ENCODE data around the gene PADI2.

Gene PADI2

GRCh38 chr1:17112496-17113236 is 6.6 kb downstream of the PADI2 start:
- DNase-seq (ENCODE audit: low read depth in 2 of 2) = no peak

GRCh38 chr1:17112076-17112475 is 7.2 kb downstream of the PADI2 start:
- DNase-seq (ENCODE audit: low read depth in 2 of 2) = no peak

GRCh38 chr1:17110555-17110926 is 8.7 kb downstream of the PADI2 start:
- no peak for DNase-seq (ENCODE audit: low read depth in 2 of 2)

GRCh38 chr1:17109892-17110554 is 9.2 kb downstream of the PADI2 start:
- DNase-seq (ENCODE audit: low read depth in 2 of 2) = no peak

DNA sequence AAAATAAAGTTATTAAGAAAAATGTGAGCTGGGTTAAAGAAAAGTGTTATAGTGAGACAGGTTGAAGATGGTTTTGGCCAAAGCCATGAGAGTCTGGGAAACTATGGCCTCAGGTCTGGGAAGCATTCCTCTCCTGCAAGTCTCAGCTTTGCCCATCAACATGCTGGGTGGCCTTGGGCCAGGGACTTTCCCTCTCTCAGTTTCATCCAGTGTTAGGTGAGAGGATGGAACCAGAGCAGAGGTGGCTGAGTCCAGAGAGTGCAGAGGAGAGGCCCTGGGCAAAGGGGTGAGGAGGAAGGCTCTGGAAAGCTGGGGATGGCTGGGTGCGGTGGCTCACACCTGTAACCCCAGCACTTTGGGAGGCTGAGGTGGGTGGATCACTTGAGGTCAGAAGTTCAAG is 10.5 kb downstream of the PADI2 start:
- DNase-seq (ENCODE audit: low read depth in 2 of 2) = no peak

- DNase-seq (ENCODE audit: low read depth in 2 of 2) = no peak
These were observed 10.9 kb downstream of the PADI2 start for GRCh38 chr1:17108360-17108759.

- DNase-seq (ENCODE audit: low read depth in 2 of 2) = no peak
These were observed 14.5 kb downstream of the PADI2 start for GRCh38 chr1:17104782-17105181.

- no peak for DNase-seq (ENCODE audit: low read depth in 2 of 2)
These were observed 17.0 kb downstream of the PADI2 start for GRCh38 chr1:17102232-17102631.

DNA sequence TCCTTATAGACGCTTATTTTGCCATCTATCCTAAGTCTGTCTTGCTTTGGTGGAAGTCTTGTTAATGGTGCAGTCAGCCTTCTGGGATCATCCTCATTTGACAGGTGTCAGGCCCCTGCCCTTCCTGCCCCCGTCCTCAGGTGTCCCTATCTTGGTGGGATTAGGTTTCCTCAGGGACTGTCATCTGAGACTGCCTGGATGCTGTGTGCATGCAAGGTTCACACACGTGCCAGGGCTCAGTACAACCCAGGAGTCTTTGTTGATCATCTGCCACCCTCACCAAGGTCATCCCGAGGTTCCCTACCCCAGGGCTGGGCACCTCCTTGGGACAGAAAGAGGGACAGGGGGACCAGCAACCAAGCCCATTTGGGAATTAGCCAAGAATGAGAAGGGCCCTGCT is 18.0 kb downstream of the PADI2 start:
- no peak for DNase-seq (ENCODE audit: low read depth in 2 of 2)

DNA sequence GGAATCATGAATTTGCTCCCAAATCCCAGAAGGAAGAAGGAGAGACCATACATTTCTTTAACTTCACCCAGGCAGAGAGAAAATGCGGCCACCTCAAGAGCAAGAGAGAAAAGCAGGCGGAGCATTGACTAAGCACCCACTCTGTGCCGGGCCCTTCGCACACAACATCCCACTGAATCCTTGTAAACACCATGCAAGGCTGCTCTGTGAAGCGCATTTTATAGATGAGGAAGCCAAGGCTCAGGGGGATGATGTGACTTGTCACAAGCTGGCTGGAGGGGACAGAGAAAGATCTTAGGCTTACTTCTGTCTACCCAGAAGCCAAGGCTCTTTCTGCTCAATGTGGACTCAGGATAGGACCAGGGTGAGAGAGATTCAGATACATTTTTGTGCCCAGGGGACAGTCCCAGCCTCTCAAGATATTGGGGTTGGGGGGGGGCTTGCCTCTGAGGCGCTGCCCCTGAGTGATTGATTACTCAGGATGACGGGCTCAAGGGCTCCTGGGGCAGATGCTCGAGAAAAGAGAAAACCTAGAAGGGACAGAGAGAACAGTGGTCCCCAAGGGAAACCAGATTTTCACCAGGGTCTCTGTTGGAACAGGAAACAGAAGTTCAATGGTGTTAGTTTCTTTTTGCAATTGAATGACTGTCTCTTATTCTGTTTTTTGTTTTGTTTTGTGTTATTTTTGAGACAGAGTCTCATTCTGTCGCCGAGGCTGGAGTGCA is 19.5 kb downstream of the PADI2 start:
- DNase-seq (ENCODE audit: low read depth in 2 of 2) = no peak

DNA sequence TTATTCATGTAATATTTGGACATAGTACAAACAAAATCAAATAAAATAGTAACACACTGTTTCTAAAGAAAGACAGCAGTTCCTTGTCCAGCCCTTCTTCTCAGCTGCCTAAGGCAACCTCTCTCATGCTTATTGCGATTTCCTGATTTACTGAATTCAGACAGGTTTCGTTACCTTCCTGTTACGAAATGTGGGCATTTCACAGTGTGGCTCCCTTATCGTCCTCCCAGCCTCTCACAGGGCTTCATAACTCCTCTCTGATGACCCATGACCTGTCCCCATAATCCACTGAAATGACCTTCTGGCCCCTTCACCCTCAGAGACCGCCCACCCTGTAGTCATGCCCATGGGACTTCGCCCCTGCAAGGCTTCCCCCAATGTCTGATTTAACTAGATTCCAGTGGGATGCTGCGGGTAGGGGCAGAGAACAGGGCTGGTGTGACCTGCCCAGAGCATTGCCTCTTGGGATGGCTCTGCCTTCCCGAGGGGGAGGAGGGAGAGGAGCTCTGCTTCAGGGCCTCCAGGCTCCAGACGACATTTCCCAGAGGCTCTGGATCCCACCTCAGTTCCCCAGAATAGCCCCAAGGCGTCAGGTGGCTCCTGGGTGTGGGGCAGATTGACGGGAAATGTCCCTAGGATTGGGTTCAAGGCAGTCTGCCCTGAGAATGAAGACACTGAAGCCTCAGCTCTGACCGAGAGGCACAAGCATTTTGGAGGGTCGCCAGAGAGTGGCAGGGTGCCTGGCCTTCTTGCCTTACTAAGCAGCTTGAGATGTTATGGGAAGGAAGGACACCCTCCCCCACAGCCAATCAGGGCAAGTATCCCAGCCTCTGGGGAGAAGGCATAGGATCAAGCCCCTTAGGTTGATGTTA is 20.6 kb downstream of the PADI2 start:
- DNase-seq (ENCODE audit: low read depth in 2 of 2) = no peak

- DNase-seq (ENCODE audit: low read depth in 2 of 2) = no peak
These were observed 21.5 kb downstream of the PADI2 start for GRCh38 chr1:17097787-17098186.

GRCh38 chr1:17097147-17097546 is 22.1 kb downstream of the PADI2 start:
- no peak for DNase-seq (ENCODE audit: low read depth in 2 of 2)

GRCh38 chr1:17096584-17096983 is 22.7 kb downstream of the PADI2 start:
- DNase-seq (ENCODE audit: low read depth in 2 of 2) = no peak

DNA sequence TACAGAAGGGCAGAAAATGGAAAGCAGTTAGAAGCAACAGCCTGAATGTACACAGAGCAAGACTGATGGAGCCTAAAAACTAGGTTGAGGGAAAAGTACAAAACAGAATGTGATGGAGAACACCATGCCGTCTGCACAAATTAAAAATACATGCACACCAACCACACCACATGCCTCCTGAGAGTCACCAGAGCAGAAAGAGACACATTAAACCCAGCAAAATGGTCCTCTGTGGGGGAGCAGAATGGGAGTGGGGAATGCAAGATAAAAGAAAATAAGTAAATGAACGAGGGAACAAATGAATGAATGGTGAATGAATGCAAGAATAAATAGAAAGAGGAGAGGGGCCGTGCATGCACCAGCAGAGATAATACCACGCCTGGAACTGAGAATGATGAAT is 24.1 kb downstream of the PADI2 start:
- no peak for DNase-seq (ENCODE audit: low read depth in 2 of 2)

- DNase-seq (ENCODE audit: low read depth in 2 of 2) = no peak
These were observed 24.6 kb downstream of the PADI2 start for GRCh38 chr1:17094664-17095063.

GRCh38 chr1:17093822-17094393 is 25.3 kb downstream of the PADI2 start:
- no peak for DNase-seq (ENCODE audit: low read depth in 2 of 2)

- DNase-seq (ENCODE audit: low read depth in 2 of 2) = no peak
These were observed 28.0 kb downstream of the PADI2 start for GRCh38 chr1:17091252-17091651.

DNA sequence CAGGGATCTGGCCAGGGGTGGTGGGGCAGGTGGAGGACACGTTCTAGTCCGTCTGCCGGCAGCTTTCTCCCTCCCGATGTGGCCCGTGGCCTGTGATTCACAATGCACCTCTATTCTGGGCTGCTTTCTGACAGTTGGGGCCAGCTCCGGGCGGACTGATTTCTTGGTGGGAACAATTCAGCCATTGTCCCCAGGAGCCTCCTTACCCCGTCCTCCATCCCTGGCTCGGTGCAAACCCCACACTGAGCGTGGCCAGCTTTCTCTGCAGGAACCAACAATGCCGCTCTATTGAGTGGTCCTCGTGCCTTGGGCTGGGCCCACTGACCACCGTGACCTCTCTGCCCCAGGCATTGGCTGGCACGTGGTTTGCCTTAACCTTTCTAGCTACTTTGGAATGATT is 29.7 kb downstream of the PADI2 start:
- no peak for DNase-seq (ENCODE audit: low read depth in 2 of 2)

DNA sequence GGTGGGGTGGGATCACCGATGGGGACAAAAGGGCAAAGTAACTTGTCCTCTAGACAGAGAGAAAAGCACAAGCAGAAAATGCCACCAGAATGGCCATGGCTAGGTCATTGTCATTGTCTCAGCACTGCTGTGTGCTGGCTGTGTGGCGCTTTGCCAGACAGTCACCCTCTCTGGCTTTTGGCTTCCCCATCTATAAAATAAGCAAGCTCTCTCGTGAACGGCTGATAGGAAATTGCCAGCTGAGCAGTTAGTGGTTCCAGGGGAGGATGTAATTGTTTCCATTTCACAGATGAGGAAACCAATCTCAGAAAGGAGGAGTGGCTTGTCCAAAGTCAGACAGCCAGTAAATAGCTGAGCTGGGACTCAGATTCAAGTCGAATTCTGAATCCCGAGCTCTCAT is 32.5 kb downstream of the PADI2 start:
- no peak for DNase-seq (ENCODE audit: low read depth in 2 of 2)

DNA sequence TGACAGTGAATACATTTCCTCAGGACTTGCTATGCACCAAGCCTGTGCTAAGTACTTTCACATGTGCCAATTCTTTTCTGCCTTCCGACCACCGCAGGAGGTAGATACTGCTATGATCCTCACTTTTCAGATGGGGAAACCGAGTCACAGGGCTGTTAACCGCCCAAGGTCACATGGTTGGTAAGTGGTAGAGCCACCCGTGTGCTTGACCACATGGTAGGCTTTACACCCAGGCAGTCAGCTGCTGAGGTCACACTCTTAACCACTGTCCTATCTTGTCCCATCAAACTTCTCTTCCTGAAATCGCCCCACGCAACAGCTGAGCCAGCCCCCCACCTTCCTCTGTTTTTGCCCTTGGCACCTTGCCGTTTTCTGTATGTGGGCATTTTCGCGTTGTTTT is 34.5 kb downstream of the PADI2 start:
- DNase-seq (ENCODE audit: low read depth in 2 of 2) = no peak

DNA sequence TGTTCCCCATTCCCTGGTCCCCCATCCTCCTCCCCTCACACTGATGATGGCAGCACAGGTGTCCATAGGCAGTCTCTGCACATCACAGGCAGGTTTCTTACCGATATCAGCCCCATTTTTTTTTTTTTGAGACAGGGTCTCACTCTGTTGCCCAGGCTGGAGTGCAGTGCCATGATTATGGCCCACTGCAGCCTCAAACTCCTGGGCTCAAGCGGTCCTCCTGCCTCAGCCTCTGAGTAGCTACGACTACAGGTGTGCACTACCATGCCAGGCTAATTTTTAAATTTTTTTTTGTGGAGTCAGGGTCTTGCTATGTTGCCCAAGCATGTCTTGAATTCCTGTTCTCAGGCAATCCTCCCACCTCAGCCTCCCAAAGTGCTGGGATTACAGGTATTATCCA is 36.5 kb downstream of the PADI2 start:
- no peak for DNase-seq (ENCODE audit: low read depth in 2 of 2)

Data from fibroblast of skin of left quadriceps (primary cell).